Stomach (tissue), 4 donors: ENCODE data around the gene ZIC1.

ENCODE experiments used
- EP300 ChIP-seq: sonication (generic); formaldehyde crosslinking; IDR thresholded peaks from one replicate; pipeline ENCODE4 v1.6.1; 2017; ENCODE audit warnings: antibody characterized with exemption
- POLR2A ChIP-seq, 4 donors: fragments of 450-650 bp; IDR thresholded peaks; one replicate each; pipeline ENCODE4 v1.6.1; 2016; ENCODE audit warnings: antibody characterized with exemption in 4 of 4, control low read depth in 2 of 4, mild to moderate bottlenecking in 1 of 4, moderate library complexity in 1 of 4
- POLR2AphosphoS5 ChIP-seq, 3 donors: sonication (generic); formaldehyde crosslinking; IDR thresholded peaks; one replicate each; pipeline ENCODE4 v1.6.1; 2016; ENCODE audit warnings: antibody characterized with exemption in 3 of 3
- TF ChIP-seq, protein P1 (sequence below), 7 experiments: fragments of 450-650 bp in 4 of 7; fragments of 200-600 bp in 3 of 7; sonication (generic) in 3 of 7; IDR thresholded peaks; one replicate each; pipeline ENCODE4 v1.5.1; 2016 to 2019; ENCODE audit warnings: antibody characterized with exemption in 7 of 7, control low read depth in 2 of 7, mild to moderate bottlenecking in 1 of 7

DNA sequence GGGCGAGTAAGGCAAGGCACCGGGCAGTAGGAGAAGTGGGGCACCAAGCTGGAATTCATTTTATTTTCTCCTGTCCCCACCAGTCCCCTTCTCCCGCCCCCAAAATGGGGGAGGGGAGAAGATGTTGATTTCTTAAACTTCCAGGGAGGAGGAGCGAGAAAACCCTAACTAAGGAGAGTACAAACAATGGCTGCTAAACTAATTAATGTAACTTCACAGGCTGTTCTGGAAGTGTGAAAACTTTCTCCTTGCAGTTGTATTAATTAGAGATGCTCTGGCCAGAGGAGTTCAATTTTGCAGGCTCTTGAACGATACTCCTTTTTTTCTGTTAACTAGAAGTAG is 14.3 kb upstream of the ZIC1 start:
- TF ChIP-seq, protein P1, sequence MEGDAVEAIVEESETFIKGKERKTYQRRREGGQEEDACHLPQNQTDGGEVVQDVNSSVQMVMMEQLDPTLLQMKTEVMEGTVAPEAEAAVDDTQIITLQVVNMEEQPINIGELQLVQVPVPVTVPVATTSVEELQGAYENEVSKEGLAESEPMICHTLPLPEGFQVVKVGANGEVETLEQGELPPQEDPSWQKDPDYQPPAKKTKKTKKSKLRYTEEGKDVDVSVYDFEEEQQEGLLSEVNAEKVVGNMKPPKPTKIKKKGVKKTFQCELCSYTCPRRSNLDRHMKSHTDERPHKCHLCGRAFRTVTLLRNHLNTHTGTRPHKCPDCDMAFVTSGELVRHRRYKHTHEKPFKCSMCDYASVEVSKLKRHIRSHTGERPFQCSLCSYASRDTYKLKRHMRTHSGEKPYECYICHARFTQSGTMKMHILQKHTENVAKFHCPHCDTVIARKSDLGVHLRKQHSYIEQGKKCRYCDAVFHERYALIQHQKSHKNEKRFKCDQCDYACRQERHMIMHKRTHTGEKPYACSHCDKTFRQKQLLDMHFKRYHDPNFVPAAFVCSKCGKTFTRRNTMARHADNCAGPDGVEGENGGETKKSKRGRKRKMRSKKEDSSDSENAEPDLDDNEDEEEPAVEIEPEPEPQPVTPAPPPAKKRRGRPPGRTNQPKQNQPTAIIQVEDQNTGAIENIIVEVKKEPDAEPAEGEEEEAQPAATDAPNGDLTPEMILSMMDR (IDR thresholded peaks at IDR 0.05) = no peak
- TF ChIP-seq EP300 (no peak), POLR2AphosphoS5 (IDR thresholded peaks at IDR 0.05) (no peak), POLR2A (IDR thresholded peaks at IDR 0.05) (no peak)
